ENCODE results near the gene PFDN4. TPM values are rescaled to one million over a fixed set of nuclear protein-coding genes. Genes with fewer than 3 reads are reported as not detected.
"Not testable (repeated sequence)": the region's sequence is repeated elsewhere in the genome, so short reads cannot be mapped to it uniquely, and the experiment has no call there.

PFDN4 gene
- total RNA-seq, 1 donor from 2014 or later, result 26.8 TPM

DNA sequence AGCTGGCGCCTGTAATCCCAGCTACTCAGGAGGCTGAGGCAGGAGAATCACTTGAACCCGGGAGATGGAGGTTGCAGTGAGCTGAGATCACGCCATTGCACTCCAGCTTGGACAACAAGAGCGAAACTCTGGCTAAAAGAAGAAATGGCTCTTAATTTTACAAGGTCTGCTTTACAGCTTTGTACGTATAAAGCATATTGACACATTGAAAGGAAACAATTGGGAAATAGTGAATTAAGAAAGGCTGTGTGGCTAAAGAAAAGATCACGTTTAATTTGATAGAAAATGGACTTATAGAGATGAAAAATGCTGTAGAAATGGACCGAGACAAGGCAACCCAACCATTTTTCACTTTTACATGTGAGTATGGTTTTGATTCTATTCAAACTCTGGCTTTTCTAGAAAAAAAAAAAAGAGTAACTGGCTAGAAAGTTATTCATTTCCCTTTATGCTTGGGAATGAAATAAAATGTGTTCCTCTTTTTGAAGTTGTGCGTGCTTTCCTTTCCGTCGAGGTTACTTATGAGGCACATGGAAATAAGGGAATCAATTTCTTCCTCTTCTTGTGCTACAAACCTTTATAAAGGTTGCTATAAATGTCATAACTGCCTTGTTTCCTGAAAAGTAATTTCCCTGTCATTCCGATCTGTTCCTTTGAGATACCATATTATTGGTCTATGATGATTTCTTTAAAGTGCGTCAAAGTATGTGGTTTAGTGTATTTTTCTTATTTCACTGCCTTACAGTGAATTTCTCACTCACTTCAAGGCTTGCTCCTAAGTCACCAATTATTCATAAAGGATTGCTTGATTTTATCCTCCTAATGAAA, 29.4 kb downstream of the PFDN4 start:
- Mint-ChIP-seq H3K27me3 (no peaks in the 10 kb centered on the region), H3K4me3 (ENCODE audit: low read depth) (no peak overlapping the region), H3K9me3 (ENCODE audit: low read depth) (no peaks in the 10 kb centered on the region), H3K27ac (no peak overlapping the region), H3K4me1 (ENCODE audit: low read depth) (peaks cover 2% of the 10 kb centered on the region), H3K36me3 (ENCODE audit: insufficient read depth) (no peaks in the 10 kb centered on the region)
- DNase-seq (ENCODE audit: low spot score, unreplicated experiment), result no peak
- TF ChIP-seq CTCF (IDR thresholded peaks at IDR 0.05; ENCODE audit: unreplicated experiment), result no peak

- no peak overlapping the region for H3K4me3 Mint-ChIP-seq (ENCODE audit: low read depth)
- DNase-seq (ENCODE audit: low spot score, unreplicated experiment), result no peak
- no peaks in the 10 kb centered on the region for H3K36me3 Mint-ChIP-seq (ENCODE audit: insufficient read depth)
- H3K27me3 Mint-ChIP-seq, result no peaks in the 10 kb centered on the region
- no peak overlapping the region for H3K27ac Mint-ChIP-seq
- peaks cover 8% of the 10 kb centered on the region for H3K9me3 Mint-ChIP-seq (ENCODE audit: low read depth)
- no peak for TF ChIP-seq CTCF (IDR thresholded peaks at IDR 0.05; ENCODE audit: unreplicated experiment)
- no peaks in the 10 kb centered on the region for H3K4me1 Mint-ChIP-seq (ENCODE audit: low read depth)
These were observed 36.2 kb downstream of the PFDN4 start for GRCh38 chr20:54244113-54244512.

DNA sequence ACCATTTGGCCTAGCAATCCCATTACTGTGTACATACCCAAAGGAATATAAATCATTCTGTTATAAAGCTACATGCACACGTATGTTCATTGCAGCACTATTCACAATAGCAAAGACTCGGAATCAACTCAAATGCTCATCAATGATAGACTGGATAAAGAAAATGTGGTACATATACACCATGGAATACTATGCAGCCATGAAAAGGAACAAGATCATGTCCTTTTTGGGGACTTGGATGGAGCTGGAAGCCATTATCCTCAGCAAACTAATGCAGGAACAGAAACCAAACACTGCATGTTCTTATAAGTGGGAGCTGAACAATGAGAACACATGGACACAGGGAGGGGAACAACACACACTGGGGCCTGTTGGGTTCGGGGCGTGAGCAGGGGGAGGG, 40.8 kb downstream of the PFDN4 start:
- H3K4me3 Mint-ChIP-seq (ENCODE audit: low read depth), result not testable (repeated sequence)

DNA sequence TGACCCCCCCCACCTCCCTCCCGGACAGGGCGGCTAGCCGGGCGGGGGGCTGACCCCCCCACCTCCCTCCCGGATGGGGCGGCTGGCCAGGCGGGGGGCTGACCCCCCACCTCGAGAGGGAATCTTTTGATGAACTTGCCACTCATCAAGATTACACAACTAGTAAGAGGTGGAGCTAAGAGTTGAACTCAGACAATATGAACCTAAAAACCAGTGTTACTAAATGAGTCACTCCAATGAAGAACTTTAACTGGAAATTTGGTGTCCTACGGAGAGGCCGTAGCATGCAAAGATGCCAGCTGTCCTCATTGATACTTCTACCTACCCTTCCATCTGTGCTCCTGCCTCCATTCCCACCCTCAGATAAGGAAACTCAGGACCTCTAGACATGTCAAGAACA, 42.8 kb downstream of the PFDN4 start:
- DNase-seq (ENCODE audit: low spot score, unreplicated experiment), result no peak
- Mint-ChIP-seq H3K4me3 (ENCODE audit: low read depth) (no peak overlapping the region), H3K4me1 (ENCODE audit: low read depth) (no peaks in the 10 kb centered on the region), H3K9me3 (ENCODE audit: low read depth) (peaks cover 9% of the 10 kb centered on the region), H3K36me3 (ENCODE audit: insufficient read depth) (no peaks in the 10 kb centered on the region), H3K27me3 (no peaks in the 10 kb centered on the region), H3K27ac (no peak overlapping the region)
- no peak for TF ChIP-seq CTCF (IDR thresholded peaks at IDR 0.05; ENCODE audit: unreplicated experiment)

More for the DNA sequence above, 40.8 kb downstream of the PFDN4 start:
- not testable (repeated sequence) for H3K4me1 Mint-ChIP-seq (ENCODE audit: low read depth); H3K36me3 Mint-ChIP-seq (ENCODE audit: insufficient read depth); DNase-seq (ENCODE audit: low spot score, unreplicated experiment); H3K27ac Mint-ChIP-seq; H3K27me3 Mint-ChIP-seq; H3K9me3 Mint-ChIP-seq (ENCODE audit: low read depth)

DNA sequence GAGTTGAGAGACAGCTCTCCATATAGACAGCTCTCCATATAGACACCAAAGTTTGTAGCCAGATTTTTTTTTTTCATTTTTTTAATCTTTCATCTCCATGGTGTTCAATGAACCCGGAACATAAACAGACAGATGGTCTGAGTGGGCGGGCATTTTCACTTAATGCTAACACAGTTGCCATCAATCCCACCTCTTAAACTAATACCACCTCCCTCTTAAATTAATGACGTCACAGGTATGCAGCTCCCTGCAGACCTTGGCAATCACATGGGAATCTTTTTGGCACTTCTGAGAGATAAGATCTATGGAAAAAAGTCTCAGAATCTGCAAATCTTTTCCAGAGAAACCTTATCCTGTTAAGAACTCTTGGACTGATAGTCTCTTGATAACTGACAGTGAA, 43.2 kb downstream of the PFDN4 start:
- no peak for TF ChIP-seq CTCF (IDR thresholded peaks at IDR 0.05; ENCODE audit: unreplicated experiment)
- no peaks in the 10 kb centered on the region for H3K36me3 Mint-ChIP-seq (ENCODE audit: insufficient read depth)
- no peak overlapping the region for H3K4me3 Mint-ChIP-seq (ENCODE audit: low read depth)
- H3K27ac Mint-ChIP-seq, result no peak overlapping the region
- peaks cover 9% of the 10 kb centered on the region for H3K9me3 Mint-ChIP-seq (ENCODE audit: low read depth)
- H3K4me1 Mint-ChIP-seq (ENCODE audit: low read depth), result no peaks in the 10 kb centered on the region
- DNase-seq (ENCODE audit: low spot score, unreplicated experiment), result no peak
- H3K27me3 Mint-ChIP-seq, result no peaks in the 10 kb centered on the region

DNA sequence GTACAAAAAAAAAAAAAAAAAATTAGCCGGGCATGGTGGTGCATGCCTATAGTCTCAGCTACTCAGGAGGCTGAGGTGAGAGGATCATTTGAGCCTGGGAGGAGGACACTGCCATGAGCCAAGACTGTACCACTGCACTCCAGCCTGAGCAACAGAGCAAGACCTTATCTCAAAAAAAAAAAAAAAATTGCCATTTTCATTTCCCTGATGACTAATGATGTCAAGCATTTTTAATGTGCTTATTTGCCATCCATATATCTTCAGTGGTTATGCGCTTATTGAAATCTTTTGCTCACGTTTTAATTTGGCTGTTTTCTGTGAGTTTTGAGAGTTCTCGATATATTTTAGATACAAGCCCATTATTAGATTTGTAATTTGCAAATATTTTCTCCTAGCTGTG, 46.7 kb downstream of the PFDN4 start:
- Mint-ChIP-seq H3K9me3 (ENCODE audit: low read depth) (peaks cover 3% of the 10 kb centered on the region), H3K4me3 (ENCODE audit: low read depth) (no peak overlapping the region), H3K36me3 (ENCODE audit: insufficient read depth) (no peaks in the 10 kb centered on the region), H3K27me3 (no peaks in the 10 kb centered on the region), H3K27ac (no peak overlapping the region), H3K4me1 (ENCODE audit: low read depth) (no peaks in the 10 kb centered on the region)
- TF ChIP-seq CTCF (IDR thresholded peaks at IDR 0.05; ENCODE audit: unreplicated experiment), result no peak
- DNase-seq (ENCODE audit: low spot score, unreplicated experiment), result no peak
